ENCODE data around the gene NUDT3.

NUDT3 gene

DNA sequence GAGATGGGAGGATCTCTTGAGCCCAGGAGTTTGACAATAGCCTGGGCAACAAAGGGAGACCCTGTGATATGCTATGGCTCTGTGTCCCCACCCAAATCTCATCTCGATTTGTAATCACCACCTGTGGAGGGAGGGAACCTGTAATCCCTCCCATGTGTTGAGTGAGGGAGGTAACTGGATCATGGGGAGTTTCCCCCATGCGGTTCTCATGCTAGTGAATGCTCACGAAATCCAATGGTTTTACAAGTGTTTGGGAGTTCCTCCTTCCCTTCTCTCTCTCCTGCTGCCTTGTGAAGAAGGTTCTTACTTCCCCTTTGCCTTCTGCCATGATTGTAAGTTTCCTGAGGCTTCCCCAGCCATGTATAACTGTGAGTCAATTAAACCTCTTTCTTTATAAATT lies 3.4 kb downstream of the NUDT3 start:
- TF ChIP-seq TEAD4 (IDR thresholded peaks at IDR 0.05) (no peak), CEBPB (IDR thresholded peaks at IDR 0.05) (no peak), TAF1 (IDR thresholded peaks at IDR 0.05; ENCODE audit: low read depth) (no peak), ZBTB7A (IDR thresholded peaks at IDR 0.05; ENCODE audit: low read depth) (no peak)

DNA sequence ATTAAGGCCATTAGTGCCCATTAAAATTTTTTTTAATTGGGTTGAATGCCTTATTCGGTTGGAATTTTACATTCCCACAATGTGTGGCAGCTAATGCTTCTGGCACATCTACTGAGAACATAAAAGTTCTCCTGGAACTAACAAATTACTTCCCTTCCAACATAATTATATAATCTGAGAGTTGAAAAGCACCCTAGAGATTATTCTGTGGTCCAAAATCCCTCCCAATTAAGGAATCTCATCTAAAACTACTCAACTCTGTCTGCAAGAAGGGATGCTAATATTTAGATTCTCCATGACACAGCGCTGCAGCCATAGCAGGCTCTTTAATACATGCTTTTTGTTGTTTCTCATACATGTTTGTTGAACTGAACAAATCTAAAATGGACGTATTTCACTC lies 4.0 kb downstream of the NUDT3 start:
- TF ChIP-seq ZBTB7A (IDR thresholded peaks at IDR 0.05; ENCODE audit: low read depth) (no peak), FOXM1 (IDR thresholded peaks at IDR 0.05; ENCODE audit: borderline replicate concordance, low read depth) (no peak), EGR1 (IDR thresholded peaks at IDR 0.05) (no peak), EP300 (IDR thresholded peaks at IDR 0.05; ENCODE audit: borderline replicate concordance) (no peak), TEAD4 (IDR thresholded peaks at IDR 0.05) (no peak)
- TF ChIP-seq, protein P1, sequence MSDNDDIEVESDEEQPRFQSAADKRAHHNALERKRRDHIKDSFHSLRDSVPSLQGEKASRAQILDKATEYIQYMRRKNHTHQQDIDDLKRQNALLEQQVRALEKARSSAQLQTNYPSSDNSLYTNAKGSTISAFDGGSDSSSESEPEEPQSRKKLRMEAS (IDR thresholded peaks at IDR 0.05), result no peak

DNA sequence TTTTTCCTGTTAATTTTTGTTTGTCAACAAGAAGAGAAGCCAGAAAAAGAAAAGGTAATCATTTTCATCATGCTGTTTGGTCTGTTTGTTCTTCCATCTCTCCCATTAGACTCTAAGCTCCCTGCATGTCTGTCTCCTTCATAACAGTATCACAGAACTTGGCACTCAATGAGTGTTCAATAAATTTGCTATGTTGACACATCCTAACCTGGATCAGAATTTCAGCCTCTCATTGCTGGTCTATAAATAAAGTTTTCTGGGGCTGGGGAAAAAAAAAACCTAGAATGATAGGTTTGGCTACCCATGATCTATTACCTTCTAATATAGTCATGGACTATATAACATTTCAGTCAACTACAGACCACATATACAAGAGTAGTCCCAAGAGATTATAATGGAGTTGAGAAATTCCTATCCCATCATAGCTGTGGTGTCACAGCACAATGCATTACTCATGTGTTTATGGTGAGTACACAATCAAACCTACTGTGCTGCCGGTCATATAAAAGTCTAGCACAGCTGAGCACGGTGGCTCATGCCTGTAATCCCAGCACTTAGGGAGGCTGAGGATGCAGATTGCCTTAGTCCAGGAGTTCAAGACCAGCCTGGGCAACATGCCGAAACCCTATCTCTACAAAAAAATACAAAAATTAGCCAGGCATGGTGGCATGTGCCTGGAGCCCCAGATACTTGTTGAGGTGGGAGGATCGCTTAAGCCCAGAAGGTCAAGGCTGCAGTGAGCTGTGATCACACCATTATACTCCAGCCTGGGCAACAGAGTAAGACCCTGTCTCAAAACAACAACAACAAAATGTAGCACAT lies 5.9 kb downstream of the NUDT3 start:
- no peak for TF ChIP-seq YY1 (IDR thresholded peaks at IDR 0.05; ENCODE audit: low read depth)
- TF ChIP-seq RAD21 (IDR thresholded peaks at IDR 0.05; ENCODE audit: low read depth), result no peak
- no peak for TF ChIP-seq TAF1 (IDR thresholded peaks at IDR 0.05; ENCODE audit: low read depth)
- no peak for TF ChIP-seq EGR1 (IDR thresholded peaks at IDR 0.05)
- TF ChIP-seq ZBTB7A (IDR thresholded peaks at IDR 0.05; ENCODE audit: low read depth), result no peak
- TF ChIP-seq CEBPB (IDR thresholded peaks at IDR 0.05), result no peak
- no peak for TF ChIP-seq FOXM1 (IDR thresholded peaks at IDR 0.05; ENCODE audit: borderline replicate concordance, low read depth)
- TF ChIP-seq, protein P2, sequence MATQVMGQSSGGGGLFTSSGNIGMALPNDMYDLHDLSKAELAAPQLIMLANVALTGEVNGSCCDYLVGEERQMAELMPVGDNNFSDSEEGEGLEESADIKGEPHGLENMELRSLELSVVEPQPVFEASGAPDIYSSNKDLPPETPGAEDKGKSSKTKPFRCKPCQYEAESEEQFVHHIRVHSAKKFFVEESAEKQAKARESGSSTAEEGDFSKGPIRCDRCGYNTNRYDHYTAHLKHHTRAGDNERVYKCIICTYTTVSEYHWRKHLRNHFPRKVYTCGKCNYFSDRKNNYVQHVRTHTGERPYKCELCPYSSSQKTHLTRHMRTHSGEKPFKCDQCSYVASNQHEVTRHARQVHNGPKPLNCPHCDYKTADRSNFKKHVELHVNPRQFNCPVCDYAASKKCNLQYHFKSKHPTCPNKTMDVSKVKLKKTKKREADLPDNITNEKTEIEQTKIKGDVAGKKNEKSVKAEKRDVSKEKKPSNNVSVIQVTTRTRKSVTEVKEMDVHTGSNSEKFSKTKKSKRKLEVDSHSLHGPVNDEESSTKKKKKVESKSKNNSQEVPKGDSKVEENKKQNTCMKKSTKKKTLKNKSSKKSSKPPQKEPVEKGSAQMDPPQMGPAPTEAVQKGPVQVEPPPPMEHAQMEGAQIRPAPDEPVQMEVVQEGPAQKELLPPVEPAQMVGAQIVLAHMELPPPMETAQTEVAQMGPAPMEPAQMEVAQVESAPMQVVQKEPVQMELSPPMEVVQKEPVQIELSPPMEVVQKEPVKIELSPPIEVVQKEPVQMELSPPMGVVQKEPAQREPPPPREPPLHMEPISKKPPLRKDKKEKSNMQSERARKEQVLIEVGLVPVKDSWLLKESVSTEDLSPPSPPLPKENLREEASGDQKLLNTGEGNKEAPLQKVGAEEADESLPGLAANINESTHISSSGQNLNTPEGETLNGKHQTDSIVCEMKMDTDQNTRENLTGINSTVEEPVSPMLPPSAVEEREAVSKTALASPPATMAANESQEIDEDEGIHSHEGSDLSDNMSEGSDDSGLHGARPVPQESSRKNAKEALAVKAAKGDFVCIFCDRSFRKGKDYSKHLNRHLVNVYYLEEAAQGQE (IDR thresholded peaks at IDR 0.05; ENCODE audit: low read depth), result no peak
- no peak for TF ChIP-seq CREB1 (IDR thresholded peaks at IDR 0.05; ENCODE audit: low read depth)
- no peak for TF ChIP-seq EP300 (IDR thresholded peaks at IDR 0.05; ENCODE audit: borderline replicate concordance)

DNA sequence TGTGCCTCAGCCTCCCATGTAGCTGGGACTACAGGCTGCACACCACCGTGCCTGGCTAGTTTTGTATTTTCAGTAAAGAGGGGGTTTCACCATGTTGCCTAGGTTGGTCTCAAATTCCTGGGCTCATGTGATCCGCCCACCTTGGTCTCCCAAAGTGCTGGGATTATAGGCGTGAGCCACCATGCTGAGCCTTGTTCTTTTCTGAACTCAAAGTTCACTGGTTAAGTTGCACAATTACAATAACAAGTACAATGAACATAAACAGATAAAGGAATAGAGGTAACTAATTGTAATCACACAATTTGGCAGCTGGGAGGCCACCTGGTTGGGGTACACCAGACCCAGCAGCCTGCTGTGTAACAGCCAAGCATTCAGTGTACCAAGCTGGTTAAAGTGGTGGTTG lies 6.7 kb downstream of the NUDT3 start:
- TF ChIP-seq CEBPB (IDR thresholded peaks at IDR 0.05) (no peak), ZBTB7A (IDR thresholded peaks at IDR 0.05; ENCODE audit: low read depth) (no peak), NFIC (IDR thresholded peaks at IDR 0.05) (no peak), TCF12 (IDR thresholded peaks at IDR 0.05; ENCODE audit: low read depth) (no peak), TEAD4 (IDR thresholded peaks at IDR 0.05) (no peak), CREB1 (IDR thresholded peaks at IDR 0.05; ENCODE audit: low read depth) (no peak), YY1 (IDR thresholded peaks at IDR 0.05; ENCODE audit: low read depth) (no peak), EGR1 (IDR thresholded peaks at IDR 0.05) (no peak), USF1 (IDR thresholded peaks at IDR 0.05) (no peak), FOXM1 (IDR thresholded peaks at IDR 0.05; ENCODE audit: borderline replicate concordance, low read depth) (no peak)
- TF ChIP-seq, protein P1 (IDR thresholded peaks at IDR 0.05), result no peak
- TF ChIP-seq, protein P2 (IDR thresholded peaks at IDR 0.05; ENCODE audit: low read depth), result no peak

GRCh38 chr6:34384321-34385153 lies 7.9 kb downstream of the NUDT3 start:
- TF ChIP-seq EGR1 (IDR thresholded peaks at IDR 0.05) (no peak), USF1 (IDR thresholded peaks at IDR 0.05) (no peak), NFIC (IDR thresholded peaks at IDR 0.05) (no peak), ZBTB7A (IDR thresholded peaks at IDR 0.05; ENCODE audit: low read depth) (no peak), TEAD4 (IDR thresholded peaks at IDR 0.05) (no peak), EP300 (IDR thresholded peaks at IDR 0.05; ENCODE audit: borderline replicate concordance) (no peak), CREB1 (IDR thresholded peaks at IDR 0.05; ENCODE audit: low read depth) (no peak), RAD21 (IDR thresholded peaks at IDR 0.05; ENCODE audit: low read depth) (no peak), TAF1 (IDR thresholded peaks at IDR 0.05; ENCODE audit: low read depth) (no peak), CEBPB (IDR thresholded peaks at IDR 0.05) (no peak), TCF12 (IDR thresholded peaks at IDR 0.05; ENCODE audit: low read depth) (no peak), FOXM1 (IDR thresholded peaks at IDR 0.05; ENCODE audit: borderline replicate concordance, low read depth) (no peak), YY1 (IDR thresholded peaks at IDR 0.05; ENCODE audit: low read depth) (no peak)
- TF ChIP-seq, protein P1 (IDR thresholded peaks at IDR 0.05), result no peak
- TF ChIP-seq, protein P2 (IDR thresholded peaks at IDR 0.05; ENCODE audit: low read depth), result no peak
